H1 (cell line): ENCODE measurements around the gene EPN2. TPM values are rescaled to one million over a fixed set of nuclear protein-coding genes. Genes with fewer than 3 reads are reported as not detected.

Experiments
- CTCF ChIA-PET: fragments of 300-600 bp; sonication (Branson Sonifier 250); formaldehyde crosslinking; loops from one replicate; lab custom pipeline; 2021; ENCODE audit not compliant: partially characterized antibody; lab: Charles Lee
- POLR2A ChIA-PET: fragments of 300-600 bp; sonication (Branson Sonifier 250); formaldehyde crosslinking; loops from one replicate; lab custom pipeline; 2021; ENCODE audit warnings: inconsistent platforms; ENCODE audit not compliant: partially characterized antibody; lab: Charles Lee
- DNase-seq, 2 experiments: peaks; one replicate each; pipeline versions ENCODE4 v3.0.0 to v3.0.0-alpha.2; 2010 to 2022; ENCODE audit warnings: low spot score in 2 of 2, low read depth in 1 of 2, mixed read lengths in 1 of 2
- FAIRE-seq: peaks from 2 replicates; lab custom pipeline; 2011; peaks lifted over from hg19 to GRCh38; lab: Jason Lieb, UNC
- H2AFZ ChIP-seq: 2 replicates; pipeline ENCODE4 v1.8.1; 2012; ENCODE audit warnings: low read length, inconsistent platforms
- H2AK5ac ChIP-seq: 2 replicates; pipeline ENCODE4 v1.6.1; 2013; ENCODE audit warnings: low read depth, low read length
- H2BK120ac ChIP-seq: replicated peaks from 2 replicates; pipeline ENCODE3; 2013; ENCODE audit warnings: low read depth, low read length, inconsistent platforms
- H2BK12ac ChIP-seq: 2 replicates; pipeline ENCODE4 v1.6.1; 2013; ENCODE audit warnings: low read depth, low read length
- H2BK15ac ChIP-seq: 2 replicates; pipeline ENCODE4 v1.6.1; 2013; ENCODE audit warnings: low read length
- H2BK20ac ChIP-seq: 2 replicates; pipeline ENCODE4 v1.6.1; 2013; ENCODE audit warnings: low read length
- H2BK5ac ChIP-seq: 2 replicates; pipeline ENCODE4 v1.6.1; 2013; ENCODE audit warnings: low read depth, low read length
- H3K14ac ChIP-seq: 2 replicates; pipeline ENCODE4 v1.6.1; 2013; ENCODE audit warnings: inconsistent platforms; ENCODE audit not compliant: insufficient read length
- H3K18ac ChIP-seq: 2 replicates; pipeline ENCODE4 v1.6.1; 2013; ENCODE audit warnings: low read length; ENCODE audit errors: extremely low read depth
- H3K23ac ChIP-seq: 2 replicates; pipeline ENCODE4 v1.6.1; 2013; ENCODE audit warnings: inconsistent platforms; ENCODE audit not compliant: insufficient read length
- H3K23me2 ChIP-seq: 2 replicates; pipeline ENCODE4 v1.6.1; 2013; ENCODE audit warnings: low read depth, low read length
- H3K27ac ChIP-seq: 2 replicates; pipeline ENCODE4 v1.6.1; 2011; ENCODE audit warnings: low read depth, low read length, inconsistent platforms
- H3K27me3 ChIP-seq, 4 experiments: replicated peaks in 1 of 4; 1 replicate in 1 of 4; 2 replicates in 3 of 4; pipeline versions ENCODE4 v1.6.1 to v1.8.1; 2011 to 2013; ENCODE audit warnings: low read length in 3 of 4, mild to moderate bottlenecking in 3 of 4, inconsistent platforms in 2 of 4, mixed read lengths in 2 of 4, moderate library complexity in 1 of 4; ENCODE audit not compliant: control insufficient read depth in 3 of 4, insufficient read depth in 3 of 4; ENCODE audit errors: extremely low read depth in 1 of 4
- H3K36me3 ChIP-seq, 4 experiments: 2 replicates each; pipeline versions ENCODE4 v1.6.1 to v1.8.1; 2011 to 2013; ENCODE audit warnings: mild to moderate bottlenecking in 4 of 4, low read length in 3 of 4, moderate library complexity in 2 of 4, control low read depth in 1 of 4, inconsistent platforms in 1 of 4; ENCODE audit not compliant: insufficient read depth in 4 of 4, control insufficient read depth in 2 of 4
- H3K4ac ChIP-seq: replicated peaks from 2 replicates; pipeline ENCODE3; 2013; ENCODE audit warnings: low read length, low read depth, mixed read lengths, inconsistent platforms; ENCODE audit not compliant: insufficient read length
- H3K4me1 ChIP-seq, 4 experiments: replicated peaks in 1 of 4; 1 replicate in 1 of 4; 2 replicates in 3 of 4; pipeline versions ENCODE4 v1.6.1 to v1.8.1; 2011 to 2013; ENCODE audit warnings: low read length in 3 of 4, inconsistent platforms in 2 of 4, mixed read lengths in 1 of 4; ENCODE audit not compliant: insufficient read depth in 4 of 4, control insufficient read depth in 3 of 4
- H3K4me2 ChIP-seq, 2 experiments: 2 replicates each; pipeline versions ENCODE4 v1.6.1 to v1.8.1; 2011 to 2013; ENCODE audit warnings: low read depth in 2 of 2, low read length in 2 of 2, control low read depth in 1 of 2, inconsistent platforms in 1 of 2, mild to moderate bottlenecking in 1 of 2; ENCODE audit not compliant: insufficient read depth in 1 of 2
- H3K4me3 ChIP-seq, 4 experiments: fragments of 200-600, 300-600 bp in 1 of 4; sonication (generic), shearing (Covaris generic), sonication (Bioruptor Twin) in 1 of 4; 2 replicates each; pipeline versions ENCODE4 v1.5.1 to v1.8.1; 2011 to 2016; ENCODE audit warnings: low read length in 4 of 4, low read depth in 3 of 4, control low read depth in 2 of 4, inconsistent platforms in 2 of 4, mild to moderate bottlenecking in 2 of 4, mixed read lengths in 1 of 4, moderate library complexity in 1 of 4; ENCODE audit not compliant: insufficient read depth in 2 of 4; ENCODE audit errors: extremely low read depth in 1 of 4
- H3K56ac ChIP-seq: replicated peaks from 2 replicates; pipeline ENCODE3; 2013; ENCODE audit warnings: low read depth, mild to moderate bottlenecking, mixed read lengths, low read length, inconsistent platforms; ENCODE audit not compliant: insufficient read length
- H3K79me1 ChIP-seq: 2 replicates; pipeline ENCODE4 v1.6.1; 2013; ENCODE audit warnings: low read depth, low read length, control low read depth
- H3K79me2 ChIP-seq, 2 experiments: 2 replicates each; pipeline versions ENCODE4 v1.6.1 to v1.8.1; 2012 to 2013; ENCODE audit warnings: low read length in 2 of 2, mild to moderate bottlenecking in 2 of 2, inconsistent platforms in 1 of 2; ENCODE audit not compliant: insufficient read depth in 2 of 2, control insufficient read depth in 1 of 2
- H3K9ac ChIP-seq, 4 experiments: replicated peaks in 1 of 4; 1 replicate in 1 of 4; 2 replicates in 3 of 4; pipeline versions ENCODE4 v1.6.1 to v1.8.1; 2011 to 2013; ENCODE audit warnings: low read depth in 3 of 4, low read length in 3 of 4, control low read depth in 2 of 4, mild to moderate bottlenecking in 2 of 4, moderate library complexity in 2 of 4, inconsistent platforms in 1 of 4; ENCODE audit errors: extremely low read depth in 1 of 4
- H3K9me3 ChIP-seq, 2 experiments: 2 replicates each; pipeline versions ENCODE4 v1.6.1 to v1.8.1; 2012 to 2013; ENCODE audit warnings: mild to moderate bottlenecking in 2 of 2, moderate library complexity in 2 of 2, control low read depth in 1 of 2, inconsistent platforms in 1 of 2, low read depth in 1 of 2, low read length in 1 of 2, mixed read lengths in 1 of 2; ENCODE audit not compliant: insufficient read depth in 2 of 2
- H4K20me1 ChIP-seq, 2 experiments: replicated peaks in 1 of 2; 2 replicates each; pipeline versions ENCODE3 to v1.8.1; 2011 to 2013; ENCODE audit warnings: inconsistent platforms in 2 of 2, low read length in 2 of 2, mild to moderate bottlenecking in 1 of 2; ENCODE audit not compliant: insufficient read depth in 2 of 2, control insufficient read depth in 1 of 2
- H4K5ac ChIP-seq: 2 replicates; pipeline ENCODE4 v1.6.1; 2013; ENCODE audit warnings: low read length, low read depth, mixed read lengths, inconsistent platforms; ENCODE audit not compliant: insufficient read length
- H4K8ac ChIP-seq: 2 replicates; pipeline ENCODE4 v1.8.0; 2013; ENCODE audit warnings: mild to moderate bottlenecking, moderate library complexity, low read length, inconsistent platforms; ENCODE audit not compliant: insufficient read depth; ENCODE audit errors: extremely low read depth
- H4K91ac ChIP-seq: replicated peaks from 2 replicates; pipeline ENCODE3; 2013; ENCODE audit warnings: low read length, mixed read lengths, inconsistent platforms; ENCODE audit not compliant: insufficient read length
- FOSL1 ChIP-seq: IDR thresholded peaks from 2 replicates; pipeline ENCODE4 v1.6.1; 2011; ENCODE audit warnings: mild to moderate bottlenecking, low read depth, low read length, moderate library complexity; ENCODE audit not compliant: insufficient read depth
- GABPA ChIP-seq: IDR thresholded peaks from 2 replicates; pipeline ENCODE4 v1.6.1; 2011; ENCODE audit warnings: mild to moderate bottlenecking, low read length, moderate library complexity, borderline replicate concordance; ENCODE audit not compliant: insufficient read depth
- GTF2F1 ChIP-seq: IDR thresholded peaks from 2 replicates; pipeline ENCODE4 v1.6.1; 2012; ENCODE audit warnings: low read depth, low read length, improper control_type of control experiment, borderline replicate concordance
- SAP30 ChIP-seq: fragments of 300-600 bp; sonication (generic); IDR thresholded peaks from 2 replicates; pipeline ENCODE4 v1.7.1; 2012; ENCODE audit warnings: low read length, moderate library complexity, mild to moderate bottlenecking, inconsistent platforms; ENCODE audit not compliant: insufficient read depth, insufficient replicate concordance
- SIN3A ChIP-seq, 2 experiments: IDR thresholded peaks in 1 of 2; conservative IDR thresholded peaks in 1 of 2; 2 replicates each; pipeline ENCODE4 v1.6.1; 2011 to 2012; ENCODE audit warnings: low read length in 2 of 2, improper control_type of control experiment in 1 of 2, low read depth in 1 of 2, mild to moderate bottlenecking in 1 of 2
- TAF1 ChIP-seq: IDR thresholded peaks from 2 replicates; pipeline ENCODE4 v1.6.1; 2011; ENCODE audit warnings: mild to moderate bottlenecking, low read depth, low read length
- TBP ChIP-seq: IDR thresholded peaks from 2 replicates; pipeline ENCODE4 v1.6.1; 2011; ENCODE audit warnings: low read depth, low read length, improper control_type of control experiment
- WGBS, 2 experiments: shearing (Covaris generic) in 1 of 2; methylation state at CpG; one replicate each; pipeline versions ENCODE4 v1.1.6 to v1.1.7; 2013 to 2015; ENCODE audit warnings: low lambda C conversion rate in 2 of 2, mixed read lengths in 2 of 2, inconsistent platforms in 1 of 2, low coverage in 1 of 2, missing lambda C conversion rate in 1 of 2; ENCODE audit not compliant: insufficient replicate concordance in 2 of 2, insufficient coverage in 1 of 2, insufficient read length in 1 of 2; ENCODE audit errors: extremely low coverage in 1 of 2, missing lambda C conversion rate in 1 of 2; 5-methylcytosine and 5-hydroxymethylcytosine counted together
- polyA plus RNA-seq, 7 experiments: library from polyadenylated mRNA; depleted of rRNA in 3 of 7; stranded (reverse) in 5 of 7; unstranded in 2 of 7; fragments of >200 nt in 5 of 7; fragments of 200-250 nt in 2 of 7; gene quantifications; 1 replicate in 5 of 7; 2 replicates in 1 of 7; 4 replicates in 1 of 7; pipeline versions ENCODE4 v1.2.1 to v1.2.3, GENCODE V29; 2011 to 2013; ENCODE audit warnings: missing spikeins in 2 of 7, mixed read lengths in 2 of 7
- total RNA-seq: library from RNA; stranded (reverse); fragmentation: NEBNext Ultra II Directional; extraction: Animal tissue kit (Norgen Biotek cat#: 25700); gene quantifications from 2 replicates; pipeline ENCODE4 v1.2.1, GENCODE V29; 2021
- TF ChIP-seq, protein P1 (sequence below): IDR thresholded peaks from 2 replicates; pipeline ENCODE4 v1.6.1; 2012; ENCODE audit warnings: low read length, inconsistent platforms

Gene EPN2
- total and polyA plus RNA-seq, 2 of the 8 experiments (the other 6 are each of a cell fraction or from before 2014, with no cell fraction given) = 28.7 to 55.8 TPM

DNA sequence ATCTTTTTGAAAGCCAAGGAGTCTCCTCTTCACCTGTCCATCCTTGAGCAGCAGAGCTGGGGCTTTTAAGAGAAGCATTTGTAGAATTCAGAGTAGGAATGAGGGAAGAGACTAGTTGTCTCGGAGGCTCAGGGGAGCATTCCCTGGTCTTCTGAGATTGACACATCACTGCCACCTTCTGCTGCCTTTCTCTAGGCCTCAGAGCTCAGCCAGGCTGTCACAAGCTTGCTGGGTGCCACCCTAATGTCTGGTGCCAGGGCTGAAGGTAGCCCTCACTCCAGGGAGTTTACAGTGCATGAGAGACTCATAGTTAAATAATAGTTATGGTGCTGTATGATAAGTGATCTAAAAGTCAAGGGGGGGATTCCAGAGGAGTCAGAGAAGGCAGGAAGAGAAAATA lies 85.7 kb downstream of the EPN2 start:
- no peaks in the 10 kb centered on the region; a peak in 2 of 8 replicates for H3K36me3 ChIP-seq
- no peak overlapping the region for H2BK12ac ChIP-seq
- WGBS, 2 experiments = 82% methylated on average over 1 of the region's 1 CpG; no CpG with 5 or more reads in 1 of the 2 experiments
- H2AFZ ChIP-seq = no peak overlapping the region
- H3K27ac ChIP-seq = no peak overlapping the region
- H3K4me1 ChIP-seq = peaks cover 0 to 4% (median under 1%) of the 10 kb centered on the region in 4 experiments; a peak in 3 of 7 replicates
- peaks cover 0 to 6% of the 10 kb centered on the region in 2 experiments; a peak in 1 of 4 replicates for H3K9me3 ChIP-seq
- H3K4ac ChIP-seq = no peak overlapping the region
- FAIRE-seq = no peak
- H2BK120ac ChIP-seq = no peak overlapping the region
- H3K23ac ChIP-seq = no peak overlapping the region
- ChIA-PET POLR2A (no interaction called here), CTCF (interaction anchor here (0.7 to 4.5 kb wide), 18 partner anchors 9 to 172 kb away, joined by 3 to 70 read pairs (median 4); partner anchors contain the start of gene MAPK7)
- no peaks in the 10 kb centered on the region for H3K27me3 ChIP-seq
- H2AK5ac ChIP-seq = no peak overlapping the region
- no peak for DNase-seq
- H3K14ac ChIP-seq = no peak overlapping the region
- H3K18ac ChIP-seq = no peak overlapping the region
- no peak overlapping the region for H4K5ac ChIP-seq
- no peak overlapping the region for H2BK5ac ChIP-seq
- H3K23me2 ChIP-seq = no peaks in the 10 kb centered on the region
- H3K79me2 ChIP-seq = no peaks in the 10 kb centered on the region
- peaks cover 0 to under 1% of the 10 kb centered on the region in 2 experiments for H4K20me1 ChIP-seq
- H3K79me1 ChIP-seq = no peaks in the 10 kb centered on the region
- H2BK20ac ChIP-seq = no peak overlapping the region
- H3K4me2 ChIP-seq = no peak overlapping the region
- no peak overlapping the region for H4K91ac ChIP-seq
- H3K9ac ChIP-seq = no peak overlapping the region
- no peak overlapping the region for H3K4me3 ChIP-seq
- H2BK15ac ChIP-seq = no peak overlapping the region
- H3K56ac ChIP-seq = no peak overlapping the region
- no peak overlapping the region for H4K8ac ChIP-seq
- TF ChIP-seq GTF2F1 (no peak), SIN3A (conservative IDR thresholded peaks at IDR 0.05 in 1 of 2, IDR thresholded peaks at IDR 0.05 in 1 of 2; ENCODE audit: low read depth in 1 of 2, low read length in 2 of 2) (no peak), GABPA (no peak), FOSL1 (no peak), TAF1 (no peak), TBP (no peak), SAP30 (no peak)
- TF ChIP-seq, protein P1, sequence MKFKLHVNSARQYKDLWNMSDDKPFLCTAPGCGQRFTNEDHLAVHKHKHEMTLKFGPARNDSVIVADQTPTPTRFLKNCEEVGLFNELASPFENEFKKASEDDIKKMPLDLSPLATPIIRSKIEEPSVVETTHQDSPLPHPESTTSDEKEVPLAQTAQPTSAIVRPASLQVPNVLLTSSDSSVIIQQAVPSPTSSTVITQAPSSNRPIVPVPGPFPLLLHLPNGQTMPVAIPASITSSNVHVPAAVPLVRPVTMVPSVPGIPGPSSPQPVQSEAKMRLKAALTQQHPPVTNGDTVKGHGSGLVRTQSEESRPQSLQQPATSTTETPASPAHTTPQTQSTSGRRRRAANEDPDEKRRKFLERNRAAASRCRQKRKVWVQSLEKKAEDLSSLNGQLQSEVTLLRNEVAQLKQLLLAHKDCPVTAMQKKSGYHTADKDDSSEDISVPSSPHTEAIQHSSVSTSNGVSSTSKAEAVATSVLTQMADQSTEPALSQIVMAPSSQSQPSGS = no peak
